HEK293T (cell line): ENCODE data around the gene MFF.
"Not testable (repeated sequence)": the region's sequence is repeated elsewhere in the genome, so short reads cannot be mapped to it uniquely, and the experiment has no call there.

ENCODE experiments used
- CTCF ChIA-PET: fragments of 350-600 bp; formaldehyde crosslinking; extraction: SDS; loops from one replicate; lab custom pipeline; 2021; ENCODE audit warnings: antibody characterized with exemption, inconsistent platforms; lab: Yijun Ruan, JAX
- POLR2A ChIA-PET: fragments of 350-600 bp; formaldehyde crosslinking; extraction: SDS; loops from one replicate; lab custom pipeline; 2020; ENCODE audit warnings: antibody characterized with exemption, inconsistent platforms; lab: Yijun Ruan, JAX
- DNase-seq: peaks from one replicate; pipeline ENCODE4 v3.0.0; 2012; ENCODE audit warnings: mixed read lengths; ENCODE audit errors: extremely low spot score
- ARNT ChIP-seq: fragments of 450-650 bp; IDR thresholded peaks from 2 replicates; pipeline ENCODE4 v1.6.1; 2017; ENCODE audit warnings: mild to moderate bottlenecking
- BHLHE40 ChIP-seq: fragments of 450-650 bp; IDR thresholded peaks from 2 replicates; pipeline ENCODE4 v1.6.1; 2016; ENCODE audit warnings: mild to moderate bottlenecking, moderate library complexity, borderline replicate concordance
- CTBP1 ChIP-seq: fragments of 450-650 bp; IDR thresholded peaks from 2 replicates; pipeline ENCODE4 v1.6.1; 2016; ENCODE audit warnings: borderline replicate concordance
- ELF4 ChIP-seq: fragments of 450-650 bp; IDR thresholded peaks from 2 replicates; pipeline ENCODE4 v1.6.1; 2017; ENCODE audit warnings: antibody characterized with exemption
- FOXA1 ChIP-seq: fragments of 450-650 bp; IDR thresholded peaks from 2 replicates; pipeline ENCODE4 v1.6.1; 2016; ENCODE audit warnings: mild to moderate bottlenecking
- FOXK2 ChIP-seq: fragments of 450-650 bp; IDR thresholded peaks from 2 replicates; pipeline ENCODE4 v1.6.1; 2016; ENCODE audit warnings: mild to moderate bottlenecking
- FOXM1 ChIP-seq: fragments of 450-650 bp; IDR thresholded peaks from 2 replicates; pipeline ENCODE4 v1.6.1; 2017; ENCODE audit warnings: mild to moderate bottlenecking, borderline replicate concordance
- HDGF ChIP-seq: fragments of 450-650 bp; IDR thresholded peaks from 2 replicates; pipeline ENCODE4 v1.6.1; 2017; ENCODE audit warnings: antibody characterized with exemption, borderline replicate concordance
- L3MBTL2 ChIP-seq: fragments of 450-650 bp; conservative IDR thresholded peaks from 2 replicates; pipeline ENCODE4 v1.6.1; 2016; ENCODE audit warnings: mild to moderate bottlenecking
- LEF1 ChIP-seq: fragments of 450-650 bp; IDR thresholded peaks from 2 replicates; pipeline ENCODE4 v1.6.1; 2017; ENCODE audit warnings: mild to moderate bottlenecking, borderline replicate concordance
- NFRKB ChIP-seq: fragments of 450-650 bp; IDR thresholded peaks from 2 replicates; pipeline ENCODE4 v1.6.1; 2016; ENCODE audit warnings: mild to moderate bottlenecking, moderate library complexity
- SP1 ChIP-seq: fragments of 450-650 bp; IDR thresholded peaks from 2 replicates; pipeline ENCODE4 v1.6.1; 2017
- SUZ12 ChIP-seq: fragments of 450-650 bp; IDR thresholded peaks from 2 replicates; pipeline ENCODE4 v1.6.1; 2016; ENCODE audit warnings: mild to moderate bottlenecking
- TARDBP ChIP-seq: fragments of 450-650 bp; IDR thresholded peaks from 2 replicates; pipeline ENCODE4 v1.6.1; 2016
- ZNF384 ChIP-seq: fragments of 450-650 bp; IDR thresholded peaks from 2 replicates; pipeline ENCODE4 v1.6.1; 2016
- TF ChIP-seq, protein P1 (sequence below): fragments of 450-650 bp; IDR thresholded peaks from 2 replicates; pipeline ENCODE4 v1.6.1; 2016

Gene MFF

DNA sequence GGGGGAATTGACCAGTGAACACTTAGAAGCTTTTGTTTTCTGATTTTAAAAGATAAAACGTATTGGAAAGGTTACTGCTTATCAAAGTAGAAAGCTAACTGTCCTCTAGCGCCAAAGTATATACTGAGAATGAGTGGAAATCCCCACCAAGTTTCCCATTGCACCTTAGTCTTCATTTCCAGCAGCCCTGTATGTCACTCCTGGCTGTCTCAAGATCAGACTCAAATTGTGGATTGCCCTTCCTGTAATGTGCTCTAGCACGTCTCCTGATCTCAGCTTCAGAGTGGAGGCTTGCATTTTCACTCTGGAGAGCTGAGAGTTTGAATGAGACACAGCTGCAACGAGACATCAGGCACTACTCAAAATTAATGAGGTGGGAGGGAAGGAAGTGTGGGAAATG, 26.6 kb downstream of the MFF start:
- no peak for TF ChIP-seq ZNF384
- no peak for TF ChIP-seq TARDBP
- TF ChIP-seq FOXK2: no peak
- TF ChIP-seq CTBP1: no peak
- TF ChIP-seq FOXM1: no peak
- TF ChIP-seq BHLHE40: no peak
- TF ChIP-seq, protein P1, sequence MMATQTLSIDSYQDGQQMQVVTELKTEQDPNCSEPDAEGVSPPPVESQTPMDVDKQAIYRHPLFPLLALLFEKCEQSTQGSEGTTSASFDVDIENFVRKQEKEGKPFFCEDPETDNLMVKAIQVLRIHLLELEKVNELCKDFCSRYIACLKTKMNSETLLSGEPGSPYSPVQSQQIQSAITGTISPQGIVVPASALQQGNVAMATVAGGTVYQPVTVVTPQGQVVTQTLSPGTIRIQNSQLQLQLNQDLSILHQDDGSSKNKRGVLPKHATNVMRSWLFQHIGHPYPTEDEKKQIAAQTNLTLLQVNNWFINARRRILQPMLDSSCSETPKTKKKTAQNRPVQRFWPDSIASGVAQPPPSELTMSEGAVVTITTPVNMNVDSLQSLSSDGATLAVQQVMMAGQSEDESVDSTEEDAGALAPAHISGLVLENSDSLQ: no peak
- no peak for TF ChIP-seq ELF4
- TF ChIP-seq LEF1: no peak
- TF ChIP-seq ARNT: no peak
- no peak for TF ChIP-seq SP1
- no peak for TF ChIP-seq NFRKB
- no peak for TF ChIP-seq L3MBTL2
- TF ChIP-seq FOXA1: no peak
- TF ChIP-seq HDGF: no peak
- no peak for TF ChIP-seq SUZ12
- ChIA-PET CTCF (no interaction called here), POLR2A (no interaction called here)
- DNase-seq: no peak

DNA sequence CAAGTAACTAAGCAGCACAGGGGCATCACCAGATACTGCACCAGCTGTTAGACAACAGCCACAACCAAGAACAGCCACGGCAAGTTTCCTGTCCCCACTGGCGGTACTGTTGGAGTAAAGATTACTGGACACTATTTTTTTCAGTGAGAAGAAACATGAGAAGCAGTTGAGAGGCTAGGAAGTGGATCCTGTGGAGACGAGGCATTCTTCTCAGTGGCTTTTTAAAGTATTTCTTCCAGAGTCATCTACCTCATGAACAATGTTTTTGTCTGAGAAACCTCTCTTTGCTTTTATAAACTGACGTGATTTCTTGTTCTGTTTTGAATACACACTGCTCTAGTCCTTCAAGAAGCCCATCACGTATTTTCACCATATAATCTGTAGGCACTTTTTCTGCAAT, 35.3 kb downstream of the MFF start:
- ChIA-PET CTCF (no interaction called here), POLR2A (no interaction called here)
- no peak for DNase-seq
- no peak for TF ChIP-seq FOXM1
- TF ChIP-seq FOXA1: no peak
- TF ChIP-seq, protein P1: no peak
- TF ChIP-seq HDGF: no peak
- TF ChIP-seq NFRKB: no peak
- no peak for TF ChIP-seq BHLHE40
- TF ChIP-seq SP1: no peak
- TF ChIP-seq ELF4: no peak
- TF ChIP-seq TARDBP: no peak
- TF ChIP-seq CTBP1: no peak
- TF ChIP-seq L3MBTL2: no peak
- no peak for TF ChIP-seq ARNT
- no peak for TF ChIP-seq FOXK2
- no peak for TF ChIP-seq SUZ12
- TF ChIP-seq ZNF384: no peak
- TF ChIP-seq LEF1: no peak

DNA sequence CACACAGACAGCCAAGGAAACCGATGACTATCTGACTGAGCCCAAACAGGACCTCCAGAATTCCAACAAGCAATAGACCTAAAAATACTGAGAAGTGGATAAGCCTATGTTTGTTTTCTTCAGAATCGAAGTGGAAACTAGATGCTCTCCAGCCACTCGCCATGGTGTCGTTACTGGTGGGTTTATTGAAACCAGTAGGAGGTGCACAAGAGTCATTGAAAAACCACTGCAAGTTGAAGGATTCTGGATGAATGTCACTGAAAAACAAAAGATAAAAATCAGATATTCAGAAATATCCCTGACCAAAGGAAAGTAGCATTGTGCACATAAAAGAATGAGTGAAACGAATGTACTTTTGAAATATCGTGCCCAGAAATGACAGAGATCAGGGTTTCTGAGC, 38.7 kb downstream of the MFF start:
- DNase-seq: no peak
- ChIA-PET CTCF (no interaction called here), POLR2A (no interaction called here)
- TF ChIP-seq SUZ12 (no peak), ZNF384 (no peak), TARDBP (no peak), FOXK2 (no peak), FOXA1 (no peak), NFRKB (no peak), FOXM1 (no peak), LEF1 (no peak), ELF4 (no peak), ARNT (no peak), BHLHE40 (no peak), HDGF (no peak), L3MBTL2 (no peak), SP1 (no peak), CTBP1 (no peak)
- TF ChIP-seq, protein P1: no peak

DNA sequence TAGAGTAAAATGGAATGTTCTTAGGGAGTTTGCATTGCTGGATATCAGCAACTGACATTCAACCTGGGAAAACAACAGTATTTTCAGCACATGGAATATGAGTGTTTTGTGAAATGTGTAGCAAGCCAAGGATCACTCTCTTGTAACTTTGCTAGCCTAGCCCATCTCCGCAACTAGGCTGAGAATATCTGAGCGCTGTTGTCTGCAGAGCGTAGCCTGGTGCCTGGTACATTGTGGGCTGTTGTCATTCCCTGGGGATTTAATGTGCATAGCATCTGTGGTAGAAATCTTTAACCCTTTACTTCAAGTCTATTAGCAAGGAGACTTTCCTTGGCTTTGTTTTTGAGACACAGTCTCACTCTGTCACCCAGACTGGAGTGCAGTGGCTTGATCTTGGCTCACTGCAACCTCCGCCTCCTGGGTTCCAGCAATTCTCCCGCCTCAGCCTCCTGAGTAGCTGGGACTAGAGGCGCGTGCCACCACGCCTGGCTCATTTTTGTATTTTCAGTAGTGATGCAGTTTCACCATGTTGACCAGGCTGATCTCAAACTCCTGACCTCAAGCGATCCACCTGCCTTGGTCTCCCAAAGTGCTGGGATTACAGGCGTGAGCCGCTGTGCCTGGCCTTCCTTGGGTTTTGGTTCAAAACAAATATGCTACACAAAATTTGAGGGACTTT, 39.7 kb downstream of the MFF start:
- CTCF ChIA-PET, DNase-seq, POLR2A ChIA-PET: not testable (repeated sequence)

DNA sequence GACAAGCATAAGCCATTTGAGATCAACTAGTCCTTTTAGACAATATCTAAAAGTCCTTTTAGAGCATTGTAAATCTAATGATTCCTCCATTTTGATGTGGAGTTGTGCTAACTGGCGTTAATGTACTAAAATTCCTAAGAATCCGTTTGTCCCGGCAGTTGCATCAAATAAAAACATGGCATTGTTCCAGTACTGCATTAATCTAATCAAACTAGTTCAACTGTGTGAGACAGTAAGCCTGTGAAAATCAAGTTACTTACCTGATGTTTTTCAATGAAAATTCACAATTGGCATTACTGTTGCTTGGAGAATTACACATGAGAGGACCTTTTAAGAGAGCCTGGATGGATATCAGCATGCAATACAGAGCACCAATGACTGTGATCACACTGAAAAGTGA, 40.8 kb downstream of the MFF start:
- CTCF ChIA-PET: no interaction called here
- TF ChIP-seq FOXK2 (no peak), L3MBTL2 (no peak), BHLHE40 (no peak), SUZ12 (no peak), ZNF384 (no peak), ARNT (no peak), TARDBP (no peak), ELF4 (no peak), CTBP1 (no peak), HDGF (no peak), FOXM1 (no peak), LEF1 (no peak), FOXA1 (no peak), NFRKB (no peak), SP1 (no peak)
- TF ChIP-seq, protein P1: no peak
- POLR2A ChIA-PET: no interaction called here
- no peak for DNase-seq
